GM23338 (cell line): ENCODE data around the gene BCAS3. TPM values are rescaled to one million over a fixed set of nuclear protein-coding genes. Genes with fewer than 3 reads are reported as not detected.
"Not testable (repeated sequence)": the region's sequence is repeated elsewhere in the genome, so short reads cannot be mapped to it uniquely, and the experiment has no call there.

Source experiments
- ATAC-seq: fragments of 200-7000 bp; cut with Tn5 transposase; 3 replicates; pipeline ENCODE4 v1.9.1; 2020
- DNase-seq: peaks from one replicate; pipeline ENCODE4 v3.0.0-alpha.2; 2015; ENCODE audit warnings: low spot score
- H2AFZ ChIP-seq: fragments of 200-600 bp; sonication (generic); 2 replicates; pipeline ENCODE4 v1.8.0; 2016; ENCODE audit warnings: antibody characterized with exemption, mild to moderate bottlenecking, moderate library complexity
- H3F3A ChIP-seq: fragments of 200-600 bp; sonication (generic); replicated peaks from 2 replicates; pipeline ENCODE4 v1.8.0; 2017; ENCODE audit warnings: antibody characterized with exemption, mixed run types, low read depth
- H3K27ac ChIP-seq: fragments of 200-600 bp; sonication (generic); 2 replicates; pipeline ENCODE4 v1.6.1; 2016; ENCODE audit warnings: low read depth
- H3K27me3 ChIP-seq: fragments of 200-600 bp; sonication (generic); 2 replicates; pipeline ENCODE4 v1.8.0; 2016; ENCODE audit warnings: mild to moderate bottlenecking, mixed run types, moderate library complexity; ENCODE audit not compliant: insufficient read depth
- H3K36me3 ChIP-seq: fragments of 200-600 bp; sonication (generic); 2 replicates; pipeline ENCODE4 v1.8.0; 2016; ENCODE audit warnings: mild to moderate bottlenecking; ENCODE audit not compliant: insufficient read depth
- H3K4me1 ChIP-seq: fragments of 200-600 bp; sonication (generic); 2 replicates; pipeline ENCODE4 v1.8.0; 2016; ENCODE audit warnings: mild to moderate bottlenecking, moderate library complexity; ENCODE audit not compliant: insufficient read depth
- H3K4me2 ChIP-seq: fragments of 200-600 bp; sonication (generic); 2 replicates; pipeline ENCODE4 v1.7.1; 2017; ENCODE audit warnings: mixed run types
- H3K4me3 ChIP-seq: fragments of 200-600 bp; sonication (generic); 2 replicates; pipeline ENCODE4 v1.6.1; 2016; ENCODE audit warnings: mixed run types
- H3K79me2 ChIP-seq: fragments of 200-600 bp; sonication (generic); replicated peaks from 2 replicates; pipeline ENCODE4 v1.8.0; 2017; ENCODE audit warnings: mild to moderate bottlenecking; ENCODE audit not compliant: insufficient read depth
- H3K9me2 ChIP-seq: fragments of 200-600 bp; sonication (generic); 2 replicates; pipeline ENCODE4 v1.8.0; 2017; ENCODE audit not compliant: insufficient read depth
- H4K20me1 ChIP-seq: fragments of 200-600 bp; sonication (generic); replicated peaks from 2 replicates; pipeline ENCODE4 v1.8.0; 2017; ENCODE audit warnings: mild to moderate bottlenecking; ENCODE audit not compliant: insufficient read depth
- H3K27ac Mint-ChIP-seq: 2 replicates; pipeline ENCODE4 v1.8.0; 2020; ENCODE audit warnings: inconsistent platforms, mild to moderate bottlenecking, moderate library complexity, mixed read lengths
- H3K27me3 Mint-ChIP-seq: 3 replicates; pipeline ENCODE4 v1.8.0; 2022; ENCODE audit warnings: low read depth, mild to moderate bottlenecking, moderate library complexity, mixed read lengths, inconsistent platforms; ENCODE audit not compliant: insufficient read depth, poor library complexity
- H3K36me3 Mint-ChIP-seq: 3 replicates; pipeline ENCODE4 v1.8.0; 2021; ENCODE audit warnings: low read depth, mild to moderate bottlenecking, inconsistent platforms, moderate library complexity, mixed read lengths
- H3K4me1 Mint-ChIP-seq: 3 replicates; pipeline ENCODE4 v1.8.0; 2020; ENCODE audit warnings: mild to moderate bottlenecking, inconsistent platforms, mixed read lengths
- H3K4me3 Mint-ChIP-seq: 3 replicates; pipeline ENCODE4 v1.8.0; 2021; ENCODE audit warnings: moderate library complexity, mild to moderate bottlenecking, inconsistent platforms, mixed read lengths
- H3K9me3 Mint-ChIP-seq: 3 replicates; pipeline ENCODE4 v1.8.0; 2020; ENCODE audit warnings: moderate library complexity, mild to moderate bottlenecking, inconsistent platforms, mixed read lengths
- ETS1 ChIP-seq: IDR thresholded peaks from 2 replicates; pipeline ENCODE4 v1.6.1; 2016; ENCODE audit warnings: antibody characterized with exemption
- EZH2phosphoT487 ChIP-seq: fragments of 200-600 bp; sonication (generic); IDR thresholded peaks from one replicate; pipeline ENCODE4 v1.8.1; 2018; ENCODE audit warnings: antibody characterized with exemption; ENCODE audit not compliant: unreplicated experiment
- ZNF331 ChIP-seq: fragments of 250-450 bp; sonication (Bioruptor Pico); IDR thresholded peaks from 2 replicates; pipeline ENCODE4 v1.5.0; 2020; ENCODE audit warnings: low read depth, mild to moderate bottlenecking, moderate library complexity
- polyA plus RNA-seq: library from polyadenylated mRNA; unstranded; fragments of >200 nt; fragmentation: Nextera tagmentation; extraction: Ambion mirVana; gene quantifications from 2 replicates; pipeline ENCODE4 v1.2.1, GENCODE V29; 2016
- total RNA-seq: library from RNA; depleted of rRNA; stranded (reverse); fragments of >200 nt; shearing (Covaris generic); gene quantifications from 2 replicates; pipeline ENCODE4 v1.2.3, GENCODE V29; 2014
- TF ChIP-seq, protein P1 (sequence below): fragments of 250-450 bp; sonication (Bioruptor Pico); IDR thresholded peaks from 2 replicates; pipeline ENCODE4 v1.5.0; 2020; ENCODE audit warnings: mild to moderate bottlenecking, moderate library complexity
- TF ChIP-seq, protein P2 (sequence below): IDR thresholded peaks from one replicate; pipeline ENCODE4 v1.6.1; 2018; ENCODE audit warnings: antibody characterized with exemption; ENCODE audit not compliant: unreplicated experiment

Gene BCAS3
- total and polyA plus RNA-seq, 2 experiments from 2014 or later: 8.2 to 28.0 TPM

- TF ChIP-seq, protein P1, sequence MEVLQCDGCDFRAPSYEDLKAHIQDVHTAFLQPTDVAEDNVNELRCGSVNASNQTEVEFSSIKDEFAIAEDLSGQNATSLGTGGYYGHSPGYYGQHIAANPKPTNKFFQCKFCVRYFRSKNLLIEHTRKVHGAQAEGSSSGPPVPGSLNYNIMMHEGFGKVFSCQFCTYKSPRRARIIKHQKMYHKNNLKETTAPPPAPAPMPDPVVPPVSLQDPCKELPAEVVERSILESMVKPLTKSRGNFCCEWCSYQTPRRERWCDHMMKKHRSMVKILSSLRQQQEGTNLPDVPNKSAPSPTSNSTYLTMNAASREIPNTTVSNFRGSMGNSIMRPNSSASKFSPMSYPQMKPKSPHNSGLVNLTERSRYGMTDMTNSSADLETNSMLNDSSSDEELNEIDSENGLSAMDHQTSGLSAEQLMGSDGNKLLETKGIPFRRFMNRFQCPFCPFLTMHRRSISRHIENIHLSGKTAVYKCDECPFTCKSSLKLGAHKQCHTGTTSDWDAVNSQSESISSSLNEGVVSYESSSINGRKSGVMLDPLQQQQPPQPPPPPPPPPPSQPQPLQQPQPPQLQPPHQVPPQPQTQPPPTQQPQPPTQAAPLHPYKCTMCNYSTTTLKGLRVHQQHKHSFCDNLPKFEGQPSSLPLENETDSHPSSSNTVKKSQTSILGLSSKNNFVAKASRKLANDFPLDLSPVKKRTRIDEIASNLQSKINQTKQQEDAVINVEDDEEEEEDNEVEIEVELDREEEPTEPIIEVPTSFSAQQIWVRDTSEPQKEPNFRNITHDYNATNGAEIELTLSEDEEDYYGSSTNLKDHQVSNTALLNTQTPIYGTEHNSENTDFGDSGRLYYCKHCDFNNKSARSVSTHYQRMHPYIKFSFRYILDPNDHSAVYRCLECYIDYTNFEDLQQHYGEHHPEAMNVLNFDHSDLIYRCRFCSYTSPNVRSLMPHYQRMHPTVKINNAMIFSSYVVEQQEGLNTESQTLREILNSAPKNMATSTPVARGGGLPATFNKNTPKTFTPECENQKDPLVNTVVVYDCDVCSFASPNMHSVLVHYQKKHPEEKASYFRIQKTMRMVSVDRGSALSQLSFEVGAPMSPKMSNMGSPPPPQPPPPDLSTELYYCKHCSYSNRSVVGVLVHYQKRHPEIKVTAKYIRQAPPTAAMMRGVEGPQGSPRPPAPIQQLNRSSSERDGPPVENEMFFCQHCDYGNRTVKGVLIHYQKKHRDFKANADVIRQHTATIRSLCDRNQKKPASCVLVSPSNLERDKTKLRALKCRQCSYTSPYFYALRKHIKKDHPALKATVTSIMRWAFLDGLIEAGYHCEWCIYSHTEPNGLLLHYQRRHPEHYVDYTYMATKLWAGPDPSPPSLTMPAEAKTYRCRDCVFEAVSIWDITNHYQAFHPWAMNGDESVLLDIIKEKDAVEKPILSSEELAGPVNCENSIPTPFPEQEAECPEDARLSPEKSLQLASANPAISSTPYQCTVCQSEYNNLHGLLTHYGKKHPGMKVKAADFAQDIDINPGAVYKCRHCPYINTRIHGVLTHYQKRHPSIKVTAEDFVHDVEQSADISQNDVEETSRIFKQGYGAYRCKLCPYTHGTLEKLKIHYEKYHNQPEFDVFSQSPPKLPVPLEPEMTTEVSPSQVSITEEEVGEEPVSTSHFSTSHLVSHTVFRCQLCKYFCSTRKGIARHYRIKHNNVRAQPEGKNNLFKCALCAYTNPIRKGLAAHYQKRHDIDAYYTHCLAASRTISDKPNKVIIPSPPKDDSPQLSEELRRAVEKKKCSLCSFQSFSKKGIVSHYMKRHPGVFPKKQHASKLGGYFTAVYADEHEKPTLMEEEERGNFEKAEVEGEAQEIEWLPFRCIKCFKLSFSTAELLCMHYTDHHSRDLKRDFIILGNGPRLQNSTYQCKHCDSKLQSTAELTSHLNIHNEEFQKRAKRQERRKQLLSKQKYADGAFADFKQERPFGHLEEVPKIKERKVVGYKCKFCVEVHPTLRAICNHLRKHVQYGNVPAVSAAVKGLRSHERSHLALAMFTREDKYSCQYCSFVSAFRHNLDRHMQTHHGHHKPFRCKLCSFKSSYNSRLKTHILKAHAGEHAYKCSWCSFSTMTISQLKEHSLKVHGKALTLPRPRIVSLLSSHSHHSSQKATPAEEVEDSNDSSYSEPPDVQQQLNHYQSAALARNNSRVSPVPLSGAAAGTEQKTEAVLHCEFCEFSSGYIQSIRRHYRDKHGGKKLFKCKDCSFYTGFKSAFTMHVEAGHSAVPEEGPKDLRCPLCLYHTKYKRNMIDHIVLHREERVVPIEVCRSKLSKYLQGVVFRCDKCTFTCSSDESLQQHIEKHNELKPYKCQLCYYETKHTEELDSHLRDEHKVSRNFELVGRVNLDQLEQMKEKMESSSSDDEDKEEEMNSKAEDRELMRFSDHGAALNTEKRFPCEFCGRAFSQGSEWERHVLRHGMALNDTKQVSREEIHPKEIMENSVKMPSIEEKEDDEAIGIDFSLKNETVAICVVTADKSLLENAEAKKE (CRISPR knock-in tag): no peak
- TF ChIP-seq, protein P2, sequence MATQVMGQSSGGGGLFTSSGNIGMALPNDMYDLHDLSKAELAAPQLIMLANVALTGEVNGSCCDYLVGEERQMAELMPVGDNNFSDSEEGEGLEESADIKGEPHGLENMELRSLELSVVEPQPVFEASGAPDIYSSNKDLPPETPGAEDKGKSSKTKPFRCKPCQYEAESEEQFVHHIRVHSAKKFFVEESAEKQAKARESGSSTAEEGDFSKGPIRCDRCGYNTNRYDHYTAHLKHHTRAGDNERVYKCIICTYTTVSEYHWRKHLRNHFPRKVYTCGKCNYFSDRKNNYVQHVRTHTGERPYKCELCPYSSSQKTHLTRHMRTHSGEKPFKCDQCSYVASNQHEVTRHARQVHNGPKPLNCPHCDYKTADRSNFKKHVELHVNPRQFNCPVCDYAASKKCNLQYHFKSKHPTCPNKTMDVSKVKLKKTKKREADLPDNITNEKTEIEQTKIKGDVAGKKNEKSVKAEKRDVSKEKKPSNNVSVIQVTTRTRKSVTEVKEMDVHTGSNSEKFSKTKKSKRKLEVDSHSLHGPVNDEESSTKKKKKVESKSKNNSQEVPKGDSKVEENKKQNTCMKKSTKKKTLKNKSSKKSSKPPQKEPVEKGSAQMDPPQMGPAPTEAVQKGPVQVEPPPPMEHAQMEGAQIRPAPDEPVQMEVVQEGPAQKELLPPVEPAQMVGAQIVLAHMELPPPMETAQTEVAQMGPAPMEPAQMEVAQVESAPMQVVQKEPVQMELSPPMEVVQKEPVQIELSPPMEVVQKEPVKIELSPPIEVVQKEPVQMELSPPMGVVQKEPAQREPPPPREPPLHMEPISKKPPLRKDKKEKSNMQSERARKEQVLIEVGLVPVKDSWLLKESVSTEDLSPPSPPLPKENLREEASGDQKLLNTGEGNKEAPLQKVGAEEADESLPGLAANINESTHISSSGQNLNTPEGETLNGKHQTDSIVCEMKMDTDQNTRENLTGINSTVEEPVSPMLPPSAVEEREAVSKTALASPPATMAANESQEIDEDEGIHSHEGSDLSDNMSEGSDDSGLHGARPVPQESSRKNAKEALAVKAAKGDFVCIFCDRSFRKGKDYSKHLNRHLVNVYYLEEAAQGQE: no peak
- no peak for TF ChIP-seq ZNF331 (CRISPR knock-in tag)
Observed at GRCh38 chr17:60757437-60757836, 79.8 kb downstream of the BCAS3 start (continued).

GRCh38 chr17:60759756-60760155 lies 82.1 kb downstream of the BCAS3 start:
- ATAC-seq: no peak
- no peaks in the 10 kb centered on the region for H3K36me3 ChIP-seq
- Mint-ChIP-seq H3K27ac (no peak overlapping the region), H3K9me3 (peaks cover 11% of the 10 kb centered on the region; the same call in 2 of the 3 replicates), H3K27me3 (peaks cover 2% of the 10 kb centered on the region), H3K4me3 (no peak overlapping the region), H3K36me3 (no peaks in the 10 kb centered on the region; the same call in 2 of the 3 replicates), H3K4me1 (no peaks in the 10 kb centered on the region)
- H3F3A ChIP-seq: no peaks in the 10 kb centered on the region
- no peaks in the 10 kb centered on the region for H3K4me1 ChIP-seq
- DNase-seq: no peak
- TF ChIP-seq EZH2phosphoT487 (no peak), ETS1 (no peak)
- H3K9me2 ChIP-seq: no peaks in the 10 kb centered on the region
- no peak overlapping the region for H2AFZ ChIP-seq
- no peaks in the 10 kb centered on the region for H4K20me1 ChIP-seq
- H3K27me3 ChIP-seq: no peaks in the 10 kb centered on the region
- no peak overlapping the region for H3K4me2 ChIP-seq
- no peaks in the 10 kb centered on the region for H3K79me2 ChIP-seq
- no peak overlapping the region for H3K4me3 ChIP-seq
- H3K27ac ChIP-seq: no peak overlapping the region

DNA sequence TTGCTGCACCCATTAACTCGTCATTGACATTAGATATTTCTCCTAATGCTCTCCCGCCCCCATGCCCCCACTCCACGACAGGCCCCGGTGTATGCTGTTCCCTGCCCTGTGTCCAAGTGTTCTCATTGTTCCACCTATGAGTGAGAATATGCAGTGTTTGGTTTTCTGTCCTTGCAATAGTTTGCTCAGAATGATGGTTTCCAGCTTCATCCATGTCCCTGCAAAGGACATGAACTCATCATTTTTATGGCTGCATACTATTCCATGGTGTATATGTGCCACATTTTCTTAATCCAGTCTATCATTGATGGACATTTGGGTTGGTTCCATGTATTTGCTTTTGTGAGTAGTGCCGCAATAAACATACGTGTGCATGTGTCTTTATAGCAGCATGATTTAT lies 83.7 kb downstream of the BCAS3 start:
- not testable (repeated sequence) for H3K27ac ChIP-seq, H3K27ac Mint-ChIP-seq, H3K4me3 Mint-ChIP-seq, H3K9me2 ChIP-seq, H4K20me1 ChIP-seq, H3K36me3 Mint-ChIP-seq, ATAC-seq, H3K27me3 ChIP-seq, H3K4me3 ChIP-seq, H3K79me2 ChIP-seq, H2AFZ ChIP-seq, H3K4me1 ChIP-seq, H3F3A ChIP-seq, H3K4me2 ChIP-seq, H3K36me3 ChIP-seq, DNase-seq, H3K27me3 Mint-ChIP-seq, H3K4me1 Mint-ChIP-seq
- peaks cover 13% of the 10 kb centered on the region; the same call in 2 of the 3 replicates for H3K9me3 Mint-ChIP-seq
